GM18858 (cell line): ENCODE measurements around the gene MAML3.

Source experiments
- ATAC-seq: cut with Tn5 transposase; IDR thresholded peaks from one replicate; pipeline ENCODE4 v1.9.1; 2021; ENCODE audit not compliant: unreplicated experiment

MAML3 gene

GRCh38 chr4:139672215-139672614, 481.8 kb downstream of the MAML3 start:
- ATAC-seq: no peak

- ATAC-seq: no peak
Measured at GRCh38 chr4:139670775-139671174, 483.2 kb downstream of the MAML3 start.

GRCh38 chr4:139669890-139670289, 484.1 kb downstream of the MAML3 start:
- ATAC-seq: no peak

- no peak for ATAC-seq
Measured at GRCh38 chr4:139669335-139669734, 484.6 kb downstream of the MAML3 start.

GRCh38 chr4:139668658-139669201, 485.3 kb downstream of the MAML3 start:
- ATAC-seq: no peak

- no peak for ATAC-seq
Measured at GRCh38 chr4:139668036-139668435, 485.9 kb downstream of the MAML3 start.
